ENCODE results near the gene RELN.

Gene RELN

DNA sequence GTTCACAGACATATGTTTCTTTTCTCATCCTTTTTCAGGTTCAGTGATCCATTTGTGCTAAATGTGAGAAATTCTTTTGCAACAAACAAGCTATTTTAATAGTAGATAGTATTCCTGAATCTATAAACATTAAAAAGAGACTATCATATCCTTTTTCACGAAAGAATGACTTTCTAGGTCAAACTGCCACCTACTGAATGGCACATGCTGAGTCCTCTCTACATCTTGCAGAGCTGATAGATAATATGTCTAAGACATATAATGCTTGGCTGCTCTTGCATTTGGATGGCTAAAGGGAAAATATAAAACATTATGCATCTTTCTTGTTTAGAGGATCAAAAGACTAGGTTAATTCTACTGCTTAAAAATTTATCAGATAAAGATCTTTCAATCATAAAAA, 429.3 kb downstream of the RELN start:
- no peak overlapping the region for H3K27ac ChIP-seq
- TF ChIP-seq ZFX (IDR thresholded peaks at IDR 0.05; ENCODE audit: borderline replicate concordance) = no peak
- TF ChIP-seq, protein P1, sequence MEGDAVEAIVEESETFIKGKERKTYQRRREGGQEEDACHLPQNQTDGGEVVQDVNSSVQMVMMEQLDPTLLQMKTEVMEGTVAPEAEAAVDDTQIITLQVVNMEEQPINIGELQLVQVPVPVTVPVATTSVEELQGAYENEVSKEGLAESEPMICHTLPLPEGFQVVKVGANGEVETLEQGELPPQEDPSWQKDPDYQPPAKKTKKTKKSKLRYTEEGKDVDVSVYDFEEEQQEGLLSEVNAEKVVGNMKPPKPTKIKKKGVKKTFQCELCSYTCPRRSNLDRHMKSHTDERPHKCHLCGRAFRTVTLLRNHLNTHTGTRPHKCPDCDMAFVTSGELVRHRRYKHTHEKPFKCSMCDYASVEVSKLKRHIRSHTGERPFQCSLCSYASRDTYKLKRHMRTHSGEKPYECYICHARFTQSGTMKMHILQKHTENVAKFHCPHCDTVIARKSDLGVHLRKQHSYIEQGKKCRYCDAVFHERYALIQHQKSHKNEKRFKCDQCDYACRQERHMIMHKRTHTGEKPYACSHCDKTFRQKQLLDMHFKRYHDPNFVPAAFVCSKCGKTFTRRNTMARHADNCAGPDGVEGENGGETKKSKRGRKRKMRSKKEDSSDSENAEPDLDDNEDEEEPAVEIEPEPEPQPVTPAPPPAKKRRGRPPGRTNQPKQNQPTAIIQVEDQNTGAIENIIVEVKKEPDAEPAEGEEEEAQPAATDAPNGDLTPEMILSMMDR (IDR thresholded peaks at IDR 0.05) = no peak

GRCh38 chr7:103551016-103551415, 438.4 kb downstream of the RELN start:
- TF ChIP-seq, protein P1 (IDR thresholded peaks at IDR 0.05) = no peak
- TF ChIP-seq ZFX (IDR thresholded peaks at IDR 0.05; ENCODE audit: borderline replicate concordance) = no peak
- H3K27ac ChIP-seq = no peak overlapping the region

GRCh38 chr7:103549786-103550185, 439.7 kb downstream of the RELN start:
- TF ChIP-seq, protein P1 (IDR thresholded peaks at IDR 0.05) = no peak
- TF ChIP-seq ZFX (IDR thresholded peaks at IDR 0.05; ENCODE audit: borderline replicate concordance) = no peak
- no peak overlapping the region for H3K27ac ChIP-seq

DNA sequence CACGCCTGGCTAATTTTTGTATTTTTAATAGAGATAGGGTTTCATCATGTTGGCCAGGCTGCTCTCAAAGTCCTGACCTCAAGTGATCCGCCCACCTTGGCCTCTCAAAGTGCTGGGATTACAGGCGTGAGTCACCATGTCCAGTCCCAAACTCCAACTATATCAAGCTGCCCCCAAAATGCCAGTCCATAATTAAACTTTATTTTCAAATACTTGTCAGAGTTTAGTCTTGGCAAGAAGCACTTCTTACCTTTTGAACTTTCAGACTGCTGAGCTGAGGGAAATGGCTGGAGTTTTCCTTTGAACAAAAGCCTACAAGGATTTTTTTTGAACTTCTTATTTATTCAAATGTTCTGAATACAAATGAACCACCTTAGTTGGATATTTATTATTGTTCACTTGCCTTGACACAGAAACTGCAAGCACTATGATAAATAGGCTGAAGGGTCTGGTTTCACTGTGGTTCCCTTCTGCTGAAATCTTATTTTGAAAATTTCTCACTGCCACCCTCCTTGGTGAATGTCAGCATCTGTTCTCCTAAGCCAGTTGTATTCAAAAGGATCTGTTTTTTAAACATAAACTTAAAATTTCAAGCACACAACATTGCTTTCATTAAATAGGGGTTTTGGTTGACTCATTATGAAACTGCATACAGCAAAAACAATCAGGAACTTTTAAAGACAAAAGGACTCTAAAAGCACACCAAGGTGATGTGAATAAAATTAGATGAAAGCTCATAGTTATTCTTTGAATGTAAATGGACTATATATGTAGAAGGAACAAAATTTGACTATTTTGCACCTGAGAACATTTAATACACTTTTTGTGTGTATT, 441.8 kb downstream of the RELN start:
- no peak overlapping the region for H3K27ac ChIP-seq

DNA sequence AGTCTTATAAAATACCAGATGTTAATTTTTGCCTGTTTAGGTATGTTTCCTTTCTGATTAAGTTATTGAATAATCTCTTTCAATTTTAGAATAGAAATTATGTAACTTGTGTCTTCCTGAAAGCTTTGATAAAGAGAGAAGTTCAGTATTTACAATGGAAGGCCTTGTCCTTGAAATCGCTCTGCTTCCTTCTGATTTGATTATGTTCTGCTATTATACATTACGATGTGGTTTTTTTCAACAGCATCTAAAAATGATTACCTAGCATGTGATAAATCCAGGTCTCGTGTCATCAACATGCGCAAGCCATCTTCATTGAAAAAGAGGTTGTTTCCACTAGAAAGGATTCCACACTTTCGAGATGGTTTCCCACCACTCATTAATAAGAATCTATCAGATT, 447.0 kb downstream of the RELN start:
- H3K27ac ChIP-seq = no peak overlapping the region
- TF ChIP-seq ZFX (IDR thresholded peaks at IDR 0.05; ENCODE audit: borderline replicate concordance) = no peak
- TF ChIP-seq, protein P1 (IDR thresholded peaks at IDR 0.05) = no peak

More for the DNA sequence above, 441.8 kb downstream of the RELN start:
- TF ChIP-seq ZFX (IDR thresholded peaks at IDR 0.05; ENCODE audit: borderline replicate concordance) = no peak
- TF ChIP-seq, protein P1 (IDR thresholded peaks at IDR 0.05) = no peak

DNA sequence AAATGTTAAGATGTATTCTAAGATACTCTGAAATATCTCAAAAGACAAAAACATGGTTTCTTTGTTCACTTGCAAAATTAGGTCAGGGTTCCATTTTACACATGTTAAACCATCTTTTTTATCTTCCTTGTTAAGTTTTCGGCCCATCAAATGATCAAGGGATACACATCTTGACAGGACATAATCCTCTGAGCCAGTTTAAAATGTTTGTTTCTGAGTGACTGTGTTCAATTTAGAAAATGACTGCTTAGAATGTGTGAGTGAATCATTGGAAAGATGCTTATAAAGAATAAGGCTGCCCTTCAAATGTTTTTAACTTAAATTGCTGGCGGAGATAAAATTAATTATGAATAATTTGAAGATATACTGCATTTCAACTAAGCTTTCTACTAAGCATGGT, 447.5 kb downstream of the RELN start:
- TF ChIP-seq ZFX (IDR thresholded peaks at IDR 0.05; ENCODE audit: borderline replicate concordance) = no peak
- H3K27ac ChIP-seq = no peak overlapping the region

DNA sequence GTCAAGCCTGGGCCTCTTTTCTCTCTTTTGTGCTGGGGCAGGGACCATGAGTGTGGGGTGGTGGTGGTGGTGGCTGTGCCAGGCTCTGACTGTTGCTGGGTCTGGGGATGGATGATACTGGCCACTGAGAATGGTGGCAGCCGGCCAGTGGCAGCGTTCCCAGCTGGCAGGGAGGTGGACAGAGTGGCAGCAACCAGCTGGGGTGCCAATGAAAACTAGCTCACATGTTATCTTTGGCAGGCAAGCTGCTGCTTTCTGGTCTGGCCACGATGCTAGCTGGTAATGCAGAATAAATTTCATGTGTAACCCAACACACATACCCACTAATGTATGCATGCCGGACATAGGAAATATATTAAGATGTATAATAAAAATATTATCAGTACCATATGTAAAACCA, 448.4 kb downstream of the RELN start:
- no peak for TF ChIP-seq ZFX (IDR thresholded peaks at IDR 0.05; ENCODE audit: borderline replicate concordance)
- TF ChIP-seq, protein P1 (IDR thresholded peaks at IDR 0.05) = no peak
- H3K27ac ChIP-seq = no peak overlapping the region

All from 22Rv1 (cell line).